AG08395 (cell line): ENCODE results near the gene SH2D1B.

Source experiments
- DNase-seq: peaks from one replicate; pipeline ENCODE4 v3.0.0; 2012; ENCODE audit warnings: mixed read lengths, low spot score

The SH2D1B gene

GRCh38 chr1:162381941-162382750 lies 29.8 kb downstream of the SH2D1B start:
- no peak for DNase-seq

GRCh38 chr1:162381383-162381782 lies 30.6 kb downstream of the SH2D1B start, which contains the start of gene C1orf226:
Gene C1orf226, plus strand, starts transcription at chr1:162381728. Its CDS starts 174 bp downstream, at chr1:162381902.
- DNase-seq: no peak

- DNase-seq: no peak
These were observed 31.7 kb downstream of the SH2D1B start for GRCh38 chr1:162380061-162380846.

GRCh38 chr1:162376691-162377090 lies 35.2 kb downstream of the SH2D1B start, which contains the start of gene SPATA46:
Gene SPATA46, minus strand, starts transcription at chr1:162376854. Its CDS starts 64 bp downstream, at chr1:162376790.
- no peak for DNase-seq

GRCh38 chr1:162375463-162375862 lies 36.5 kb downstream of the SH2D1B start:
- no peak for DNase-seq

GRCh38 chr1:162374406-162374805 lies 37.5 kb downstream of the SH2D1B start:
- DNase-seq: no peak

- peak; percentile 15 for DNase-seq
These were observed 38.2 kb downstream of the SH2D1B start for GRCh38 chr1:162373541-162374260.

- DNase-seq: no peak
These were observed 38.9 kb downstream of the SH2D1B start for GRCh38 chr1:162373072-162373427.

- no peak for DNase-seq
These were observed 39.5 kb downstream of the SH2D1B start for GRCh38 chr1:162372159-162373071.

GRCh38 chr1:162371611-162372010 lies 40.3 kb downstream of the SH2D1B start:
- DNase-seq: no peak

GRCh38 chr1:162370721-162371120 lies 41.2 kb downstream of the SH2D1B start:
- no peak for DNase-seq

- no peak for DNase-seq
These were observed 41.8 kb downstream of the SH2D1B start for GRCh38 chr1:162370161-162370560.

GRCh38 chr1:162369571-162369970 lies 42.4 kb downstream of the SH2D1B start:
- no peak for DNase-seq

- DNase-seq: no peak
These were observed 43.5 kb downstream of the SH2D1B start for GRCh38 chr1:162368451-162368850.

- DNase-seq: no peak
These were observed 44.2 kb downstream of the SH2D1B start for GRCh38 chr1:162367772-162368171.

GRCh38 chr1:162367073-162367472 lies 44.9 kb downstream of the SH2D1B start:
- DNase-seq: no peak

GRCh38 chr1:162366671-162367070 lies 45.3 kb downstream of the SH2D1B start:
- DNase-seq: no peak

- no peak for DNase-seq
These were observed 45.8 kb downstream of the SH2D1B start for GRCh38 chr1:162366149-162366548.

GRCh38 chr1:162365284-162366020 lies 46.5 kb downstream of the SH2D1B start:
- no peak for DNase-seq

- no peak for DNase-seq
These were observed 47.4 kb downstream of the SH2D1B start for GRCh38 chr1:162364498-162364897.

- no peak for DNase-seq
These were observed 48.1 kb downstream of the SH2D1B start for GRCh38 chr1:162363823-162364222.
